ENCODE results near the gene PAK6. TPM values are rescaled to one million over a fixed set of nuclear protein-coding genes. Genes with fewer than 3 reads are reported as not detected.

The PAK6 gene
- total RNA-seq, 4 donors from 2014 or later: 2.3 to 5.0 (median 3.3) TPM; not detected in 1

GRCh38 chr15:40310001-40310959 is 71.4 kb downstream of the PAK6 start:
- no peak overlapping the region for H3K27ac ChIP-seq
- no peak for DNase-seq
- H3K4me1 ChIP-seq: no peaks in the 10 kb centered on the region
- intact Hi-C loops (cut with DNase I; ENCODE audit: low total_unique reads): no loop called here
- H3K36me3 ChIP-seq: no peaks in the 10 kb centered on the region
- no peak overlapping the region for H3K4me3 ChIP-seq
- H3K9me3 ChIP-seq: no peaks in the 10 kb centered on the region
- peak; percentile 30 to 49 (median 42) for TF ChIP-seq CTCF (IDR thresholded peaks at IDR 0.05)
- no peak for TF ChIP-seq POLR2A (IDR thresholded peaks at IDR 0.05)
- no peaks in the 10 kb centered on the region for H3K27me3 ChIP-seq

- Histone ChIP-seq H3K27me3 (no peaks in the 10 kb centered on the region), H3K9me3 (no peaks in the 10 kb centered on the region), H3K36me3 (no peaks in the 10 kb centered on the region), H3K4me3 (no peak overlapping the region), H3K27ac (no peak overlapping the region), H3K4me1 (no peaks in the 10 kb centered on the region)
- intact Hi-C loops (cut with DNase I; ENCODE audit: low total_unique reads): no loop called here
- TF ChIP-seq POLR2A (IDR thresholded peaks at IDR 0.05): no peak
- no peak for TF ChIP-seq CTCF (IDR thresholded peaks at IDR 0.05)
- DNase-seq: no peak
Measured at GRCh38 chr15:40310993-40311392, 72.1 kb downstream of the PAK6 start.

GRCh38 chr15:40312370-40313158 is 73.7 kb downstream of the PAK6 start:
- TF ChIP-seq CTCF (IDR thresholded peaks at IDR 0.05) (no peak), POLR2A (IDR thresholded peaks at IDR 0.05) (no peak)
- no peak for DNase-seq
- intact Hi-C loops (cut with DNase I; ENCODE audit: low total_unique reads): no loop called here

GRCh38 chr15:40313531-40314398 is 74.9 kb downstream of the PAK6 start:
- Histone ChIP-seq H3K27ac (no peak overlapping the region), H3K4me3 (no peak overlapping the region), H3K4me1 (no peaks in the 10 kb centered on the region), H3K36me3 (no peaks in the 10 kb centered on the region), H3K9me3 (no peaks in the 10 kb centered on the region), H3K27me3 (no peaks in the 10 kb centered on the region)
- intact Hi-C loops (cut with DNase I; ENCODE audit: low total_unique reads): no loop called here
- TF ChIP-seq CTCF (IDR thresholded peaks at IDR 0.05) (no peak), POLR2A (IDR thresholded peaks at IDR 0.05) (no peak)
- DNase-seq: no peak

More at GRCh38 chr15:40312370-40313158, 73.7 kb downstream of the PAK6 start:
- no peaks in the 10 kb centered on the region for H3K9me3 ChIP-seq
- no peaks in the 10 kb centered on the region for H3K4me1 ChIP-seq
- no peaks in the 10 kb centered on the region for H3K36me3 ChIP-seq
- no peaks in the 10 kb centered on the region for H3K27me3 ChIP-seq
- no peak overlapping the region for H3K4me3 ChIP-seq
- H3K27ac ChIP-seq: no peak overlapping the region
